HG02642 (cell line): ENCODE measurements around the gene KANSL1.
"Not testable (repeated sequence)": the region's sequence is repeated elsewhere in the genome, so short reads cannot be mapped to it uniquely, and the experiment has no call there.

ENCODE experiments used
- ATAC-seq: cut with Tn5 transposase; IDR thresholded peaks from one replicate; pipeline ENCODE4 v1.9.1; 2021; ENCODE audit warnings: mild to moderate bottlenecking; ENCODE audit not compliant: unreplicated experiment, poor library complexity

KANSL1 gene

GRCh38 chr17:46193151-46193625 lies at the start of gene KANSL1:
Gene KANSL1 (minus strand): TSS chr17:46193429. CDS start chr17:46172143, 21,286 bp downstream.
- ATAC-seq, result peak; percentile 75

GRCh38 chr17:46231359-46231758 lies 38.1 kb upstream of the KANSL1 start:
- not testable (repeated sequence) for ATAC-seq

- peak; percentile 99 for ATAC-seq
Observed at GRCh38 chr17:46225274-46225794, 32.1 kb upstream of the KANSL1 start.

GRCh38 chr17:46224864-46225263 lies 31.6 kb upstream of the KANSL1 start:
- ATAC-seq, result peak; percentile 53

- ATAC-seq, result not testable (repeated sequence)
Observed at GRCh38 chr17:46223041-46223440, 29.8 kb upstream of the KANSL1 start.

- no peak for ATAC-seq
Observed at GRCh38 chr17:46216682-46217081, 23.5 kb upstream of the KANSL1 start.

- no peak for ATAC-seq
Observed at GRCh38 chr17:46212634-46213435, 19.6 kb upstream of the KANSL1 start.

GRCh38 chr17:46208997-46209396 lies 15.8 kb upstream of the KANSL1 start:
- ATAC-seq, result no peak

GRCh38 chr17:46205975-46206374 lies 12.7 kb upstream of the KANSL1 start:
- no peak for ATAC-seq

GRCh38 chr17:46202424-46202823 lies 9.2 kb upstream of the KANSL1 start:
- no peak for ATAC-seq

GRCh38 chr17:46201491-46201890 lies 8.3 kb upstream of the KANSL1 start:
- ATAC-seq, result no peak

GRCh38 chr17:46200197-46200596 lies 7.0 kb upstream of the KANSL1 start:
- no peak for ATAC-seq

- no peak for ATAC-seq
Observed at GRCh38 chr17:46199379-46199778, 6.2 kb upstream of the KANSL1 start.

- ATAC-seq, result no peak
Observed at GRCh38 chr17:46198233-46198632, 5.0 kb upstream of the KANSL1 start.

GRCh38 chr17:46197530-46197929 lies 4.3 kb upstream of the KANSL1 start:
- ATAC-seq, result no peak

- no peak for ATAC-seq
Observed at GRCh38 chr17:46195939-46196716, 2.9 kb upstream of the KANSL1 start.

- ATAC-seq, result no peak
Observed at GRCh38 chr17:46195217-46195855, 2.1 kb upstream of the KANSL1 start.

GRCh38 chr17:46194393-46195216 lies 1.4 kb upstream of the KANSL1 start:
- no peak for ATAC-seq

GRCh38 chr17:46193626-46194392 lies 580 bp upstream of the KANSL1 start:
- peak; percentile 66 for ATAC-seq
